Gastroesophageal sphincter (tissue), 4 donors: ENCODE data around the gene CHRNA7. TPM values are rescaled to one million over a fixed set of nuclear protein-coding genes. Genes with fewer than 3 reads are reported as not detected.

Experiments used
- ATAC-seq: fragments of 150-250 bp; one replicate; pipeline ENCODE4 v1.9.1; 2016; ENCODE audit warnings: mild to moderate bottlenecking, moderate library complexity
- H3K27ac ChIP-seq, 4 donors: fragments of 200-600 bp; sonication (generic) in 3 of 4; 1 replicate in 3 of 4; 2 replicates in 1 of 4; pipeline ENCODE4 v1.5.1; 2016 to 2019
- H3K27me3 ChIP-seq: fragments of 200-600 bp; sonication (generic); one replicate; pipeline ENCODE4 v1.5.1; 2019
- H3K36me3 ChIP-seq, 2 donors: fragments of 200-600 bp; sonication (generic); one replicate each; pipeline ENCODE4 v1.5.1; 2019; ENCODE audit warnings: control low read depth in 1 of 2
- H3K4me1 ChIP-seq, 3 donors: fragments of 200-600 bp; sonication (generic); 1 replicate in 2 of 3; 2 replicates in 1 of 3; pipeline ENCODE4 v1.5.1; 2016 to 2019; ENCODE audit warnings: control low read depth in 2 of 3
- H3K4me3 ChIP-seq, 2 donors: fragments of 200-600 bp; sonication (generic); one replicate each; pipeline ENCODE4 v1.5.1; 2019; ENCODE audit warnings: mild to moderate bottlenecking in 1 of 2, moderate library complexity in 1 of 2
- H3K9me3 ChIP-seq, 3 donors: fragments of 200-600 bp; sonication (generic); one replicate each; pipeline ENCODE4 v1.5.1; 2017 to 2019; ENCODE audit warnings: control low read depth in 2 of 3
- CTCF ChIP-seq, 4 experiments: fragments of 200-600 bp in 2 of 4; fragments of 450-650 bp in 2 of 4; sonication (generic) in 1 of 4; IDR thresholded peaks; one replicate each; pipeline ENCODE4 v1.5.1; 2017 to 2019; ENCODE audit warnings: antibody characterized with exemption in 4 of 4, mild to moderate bottlenecking in 2 of 4, moderate library complexity in 2 of 4
- EP300 ChIP-seq: sonication (generic); formaldehyde crosslinking; IDR thresholded peaks from one replicate; pipeline ENCODE4 v1.6.1; 2017; ENCODE audit warnings: antibody characterized with exemption, mild to moderate bottlenecking
- POLR2A ChIP-seq, 2 donors: fragments of 450-650 bp; IDR thresholded peaks; one replicate each; pipeline ENCODE4 v1.6.1; 2017; ENCODE audit warnings: antibody characterized with exemption in 2 of 2, mild to moderate bottlenecking in 2 of 2, moderate library complexity in 1 of 2
- POLR2AphosphoS5 ChIP-seq: sonication (generic); formaldehyde crosslinking; IDR thresholded peaks from one replicate; pipeline ENCODE4 v1.6.1; 2017; ENCODE audit warnings: antibody characterized with exemption
- WGBS, 2 donors: methylation state at CpG; one replicate each; pipeline ENCODE4 v1.1.5; 2018; ENCODE audit warnings: low coverage in 1 of 2; 5-methylcytosine and 5-hydroxymethylcytosine counted together
- total RNA-seq, 4 donors: library from RNA; depleted of rRNA; stranded (reverse); fragments of >200 nt; gene quantifications; one replicate each; pipeline ENCODE4 v1.1.0, GENCODE V29; 2016

The CHRNA7 gene
- total RNA-seq, 4 donors from 2014 or later, result 0.13 to 2.5 (median 1.0) TPM

GRCh38 chr15:32120577-32121383 is 90.5 kb downstream of the CHRNA7 start:
- peaks cover 4% of the 10 kb centered on the region for H3K27me3 ChIP-seq
- no peaks in the 10 kb centered on the region for H3K4me1 ChIP-seq
- no peaks in the 10 kb centered on the region for H3K36me3 ChIP-seq
- no peak for ATAC-seq
- no peaks in the 10 kb centered on the region for H3K9me3 ChIP-seq
- H3K4me3 ChIP-seq, result no peak overlapping the region
- no peak overlapping the region for H3K27ac ChIP-seq
- 72 to 75% methylated on average over 3 to 7 of the region's 23 CpGs for WGBS, 2 donors
- TF ChIP-seq POLR2A (IDR thresholded peaks at IDR 0.05) (no peak), POLR2AphosphoS5 (no peak), CTCF (IDR thresholded peaks at IDR 0.05) (no peak), EP300 (no peak)

GRCh38 chr15:32121384-32121695 is 91.0 kb downstream of the CHRNA7 start:
- Histone ChIP-seq H3K4me3 (no peak overlapping the region), H3K36me3 (no peaks in the 10 kb centered on the region), H3K27ac (no peak overlapping the region), H3K27me3 (peaks cover 4% of the 10 kb centered on the region), H3K4me1 (no peaks in the 10 kb centered on the region), H3K9me3 (no peaks in the 10 kb centered on the region)
- no peak for ATAC-seq
- TF ChIP-seq CTCF (IDR thresholded peaks at IDR 0.05), result no peak
- TF ChIP-seq POLR2AphosphoS5, result no peak
- TF ChIP-seq POLR2A (IDR thresholded peaks at IDR 0.05), result no peak
- no peak for TF ChIP-seq EP300
- WGBS, 2 donors, result 70 to 82% methylated on average over 3 to 6 of the region's 6 CpGs

- H3K36me3 ChIP-seq, result no peaks in the 10 kb centered on the region
- H3K4me1 ChIP-seq, result no peaks in the 10 kb centered on the region
- no peaks in the 10 kb centered on the region for H3K9me3 ChIP-seq
- no peak for ATAC-seq
- no peak overlapping the region for H3K4me3 ChIP-seq
- H3K27me3 ChIP-seq, result peaks cover 4% of the 10 kb centered on the region
- WGBS, 2 donors, result 80 to 93% methylated on average over 1 to 4 of the region's 4 CpGs
- TF ChIP-seq POLR2AphosphoS5, result no peak
- H3K27ac ChIP-seq, result no peak overlapping the region
Measured at GRCh38 chr15:32122013-32122412, 91.7 kb downstream of the CHRNA7 start.

GRCh38 chr15:32123473-32123872 is 93.2 kb downstream of the CHRNA7 start:
- TF ChIP-seq CTCF (IDR thresholded peaks at IDR 0.05), result no peak
- TF ChIP-seq POLR2AphosphoS5, result no peak
- no peaks in the 10 kb centered on the region for H3K9me3 ChIP-seq
- H3K27me3 ChIP-seq, result peaks cover 4% of the 10 kb centered on the region
- no peaks in the 10 kb centered on the region for H3K4me1 ChIP-seq
- no peak overlapping the region for H3K27ac ChIP-seq
- no peak for ATAC-seq
- H3K4me3 ChIP-seq, result no peak overlapping the region
- WGBS, 2 donors, result 36 to 41% methylated on average over 3 of the region's 3 CpGs
- no peaks in the 10 kb centered on the region for H3K36me3 ChIP-seq

- Histone ChIP-seq H3K27ac (no peak overlapping the region), H3K4me1 (no peaks in the 10 kb centered on the region), H3K36me3 (no peaks in the 10 kb centered on the region), H3K9me3 (no peaks in the 10 kb centered on the region), H3K27me3 (peaks cover 4% of the 10 kb centered on the region), H3K4me3 (no peak overlapping the region)
- no peak for ATAC-seq
- WGBS, 2 donors, result 38 to 52% methylated on average over 3 to 4 of the region's 4 CpGs
- TF ChIP-seq POLR2A (IDR thresholded peaks at IDR 0.05) (no peak), EP300 (no peak), POLR2AphosphoS5 (no peak), CTCF (IDR thresholded peaks at IDR 0.05) (no peak)
Measured at GRCh38 chr15:32124726-32125125, 94.4 kb downstream of the CHRNA7 start.
